Superior temporal gyrus (tissue), 1 donor: ENCODE results near the gene DCUN1D2.

ENCODE experiments used
- DNase-seq: peaks from one replicate; pipeline ENCODE4 v3.0.0-alpha.2; 2016; ENCODE audit errors: extremely low spot score

DCUN1D2 gene

DNA sequence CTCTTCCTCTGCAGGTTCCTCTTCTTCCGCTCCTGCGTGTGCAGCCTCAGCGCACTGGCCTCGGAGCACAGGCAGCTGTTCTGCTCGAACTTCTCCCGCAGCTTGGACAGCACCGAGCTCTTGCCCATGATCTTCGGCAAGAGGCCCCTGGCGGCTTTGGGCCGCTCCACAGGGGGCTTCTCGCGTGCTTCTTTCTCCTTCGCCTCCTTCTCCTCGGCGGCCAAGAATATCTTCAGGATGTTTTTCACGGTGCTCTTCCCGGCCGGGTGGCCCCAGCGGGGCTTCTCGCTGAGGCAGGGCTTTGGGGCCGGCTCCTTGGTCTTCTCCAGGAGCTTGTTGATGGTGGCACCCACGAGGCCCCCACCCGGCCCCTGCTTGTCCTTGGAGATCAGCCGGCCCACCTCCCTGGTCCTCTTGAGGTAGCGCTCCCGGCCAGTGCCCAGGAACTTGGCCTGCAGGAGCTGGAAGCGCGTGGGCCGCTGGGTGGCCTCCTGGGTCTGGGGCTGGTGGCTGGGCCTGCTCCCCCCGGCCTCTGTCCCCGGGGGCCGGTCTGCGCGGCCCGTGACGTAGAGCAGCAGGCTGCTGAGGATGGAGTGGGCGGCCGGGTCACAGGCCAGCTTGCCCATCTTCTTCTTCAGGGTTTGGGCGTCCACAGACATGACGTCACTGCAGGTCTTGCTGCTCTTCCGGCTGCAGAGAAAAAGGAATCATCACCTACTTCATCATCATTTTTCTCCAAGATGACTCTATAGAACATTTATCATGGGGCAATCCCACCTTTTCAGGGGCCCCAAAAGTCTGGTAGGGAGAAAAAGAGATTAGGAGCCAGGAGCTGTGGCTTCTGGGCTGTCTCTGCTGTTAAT is 82.7 kb downstream of the DCUN1D2 start:
- no peak for DNase-seq

GRCh38 chr13:113407103-113407530 is 83.4 kb downstream of the DCUN1D2 start:
- no peak for DNase-seq

GRCh38 chr13:113406321-113407102 is 84.0 kb downstream of the DCUN1D2 start:
- no peak for DNase-seq
